Measurements from ENCODE around the gene CNTN2. TPM values are rescaled to one million over a fixed set of nuclear protein-coding genes. Genes with fewer than 3 reads are reported as not detected.

Gene CNTN2
- total and polyA plus RNA-seq, 2 of the 8 experiments (the other 6 are each of a cell fraction or from before 2014, with no cell fraction given) = 1.2 to 3.9 TPM

DNA sequence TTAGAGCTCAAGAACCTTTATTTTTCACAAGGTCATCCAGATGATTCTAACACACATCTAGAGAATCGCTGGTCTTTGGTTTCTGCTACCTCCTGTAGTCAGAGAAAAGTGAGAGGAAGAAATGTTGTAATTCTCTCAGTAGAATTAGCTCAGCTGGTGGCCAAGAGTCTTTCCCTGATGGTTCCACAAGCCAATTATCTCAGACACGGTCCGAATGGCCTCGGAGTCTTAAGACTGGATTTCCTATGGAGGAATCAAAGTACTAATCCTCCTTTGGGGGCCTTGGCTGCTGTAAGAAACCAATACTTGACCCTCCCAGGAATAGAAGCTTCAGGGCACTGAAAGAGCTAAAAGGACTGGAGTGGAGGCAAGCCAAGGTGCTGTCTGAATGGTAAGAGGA, 39.4 kb downstream of the CNTN2 start:
- no peaks in the 10 kb centered on the region for H3K23me2 ChIP-seq (ENCODE audit: low read depth, low read length)
- H2AK5ac ChIP-seq (ENCODE audit: low read depth, low read length) = no peak overlapping the region
- H2BK15ac ChIP-seq (ENCODE audit: low read length) = no peak overlapping the region
- no peak overlapping the region for H2BK120ac ChIP-seq (replicated peaks; ENCODE audit: low read depth, low read length)
- WGBS, 2 experiments (ENCODE audit: extremely low coverage in 1 of 2, insufficient coverage in 1 of 2, insufficient read length in 1 of 2, insufficient replicate concordance in 2 of 2, low coverage in 1 of 2, low lambda C conversion rate in 2 of 2, missing lambda C conversion rate in 1 of 2) = 94% methylated on average over 4 of the region's 4 CpGs; no CpG with 5 or more reads in 1 of the 2 experiments
- H2BK12ac ChIP-seq (ENCODE audit: low read depth, low read length) = no peak overlapping the region
- ChIA-PET CTCF (ENCODE audit: partially characterized antibody) (interaction anchor here (0.8 to 38.9 kb wide), 10 partner anchors 10 to 276 kb away, joined by 3 to 1336 read pairs (median 4); no protein-coding TSS in a partner anchor), POLR2A (ENCODE audit: partially characterized antibody) (interaction anchor here (1.2 to 1.6 kb wide), 4 partner anchors 8 to 39 kb away, joined by 3 to 5 read pairs (median 4); partner anchors contain the start of gene RBBP5)
- no peaks in the 10 kb centered on the region for H3K9me3 ChIP-seq (ENCODE audit: insufficient read depth in 2 of 2, low read depth in 1 of 2, low read length in 1 of 2)
- no peak overlapping the region for H3K4me2 ChIP-seq (ENCODE audit: insufficient read depth in 1 of 2, low read depth in 2 of 2, low read length in 2 of 2)
- no peak overlapping the region for H3K27ac ChIP-seq (ENCODE audit: low read depth, low read length)
- DNase-seq (ENCODE audit: low read depth in 1 of 2, low spot score in 2 of 2) = no peak
- H3K79me2 ChIP-seq (ENCODE audit: control insufficient read depth in 1 of 2, insufficient read depth in 2 of 2, low read length in 2 of 2) = no peaks in the 10 kb centered on the region
- no peak overlapping the region for H3K14ac ChIP-seq (ENCODE audit: insufficient read length)
- no peak overlapping the region for H2AFZ ChIP-seq (ENCODE audit: low read length)
- no peak overlapping the region for H2BK20ac ChIP-seq (ENCODE audit: low read length)
- no peak overlapping the region for H4K5ac ChIP-seq (ENCODE audit: insufficient read length, low read depth, low read length)
- peaks cover 0 to 18% (median 4%) of the 10 kb centered on the region in 4 experiments; a peak in 5 of 8 replicates for H3K36me3 ChIP-seq (ENCODE audit: control insufficient read depth in 2 of 4, insufficient read depth in 4 of 4, low read length in 3 of 4)
- H4K91ac ChIP-seq (replicated peaks; ENCODE audit: insufficient read length, low read length) = no peak overlapping the region
- no peak overlapping the region for H3K4ac ChIP-seq (replicated peaks; ENCODE audit: insufficient read length, low read depth, low read length)
- no peaks in the 10 kb centered on the region for H4K20me1 ChIP-seq (replicated peaks in 1 of 2; ENCODE audit: control insufficient read depth in 1 of 2, insufficient read depth in 2 of 2, low read length in 2 of 2)
- no peak overlapping the region for H3K56ac ChIP-seq (replicated peaks; ENCODE audit: insufficient read length, low read depth, low read length)
- no peak overlapping the region for H4K8ac ChIP-seq (ENCODE audit: extremely low read depth, insufficient read depth, low read length)
- H3K18ac ChIP-seq (ENCODE audit: extremely low read depth, low read length) = no peak overlapping the region
- no peak for FAIRE-seq
- no peak overlapping the region for H3K4me3 ChIP-seq (ENCODE audit: extremely low read depth in 1 of 4, insufficient read depth in 2 of 4, low read depth in 3 of 4, low read length in 4 of 4)
- H3K27me3 ChIP-seq (replicated peaks in 1 of 4; ENCODE audit: control insufficient read depth in 3 of 4, extremely low read depth in 1 of 4, insufficient read depth in 3 of 4, low read length in 3 of 4) = no peaks in the 10 kb centered on the region
- H3K4me1 ChIP-seq (replicated peaks in 1 of 4; ENCODE audit: control insufficient read depth in 3 of 4, insufficient read depth in 4 of 4, low read length in 3 of 4) = no peaks in the 10 kb centered on the region
- H2BK5ac ChIP-seq (ENCODE audit: low read depth, low read length) = no peak overlapping the region
- no peaks in the 10 kb centered on the region; the same call in 1 of the 2 replicates for H3K79me1 ChIP-seq (ENCODE audit: low read depth, low read length)
- no peak overlapping the region for H3K9ac ChIP-seq (replicated peaks in 1 of 4; ENCODE audit: extremely low read depth in 1 of 4, low read depth in 3 of 4, low read length in 3 of 4)
- H3K23ac ChIP-seq (ENCODE audit: insufficient read length) = no peak overlapping the region
- TF ChIP-seq FOSL1 (IDR thresholded peaks at IDR 0.05; ENCODE audit: insufficient read depth, low read depth, low read length) = no peak
- TF ChIP-seq, protein P1, sequence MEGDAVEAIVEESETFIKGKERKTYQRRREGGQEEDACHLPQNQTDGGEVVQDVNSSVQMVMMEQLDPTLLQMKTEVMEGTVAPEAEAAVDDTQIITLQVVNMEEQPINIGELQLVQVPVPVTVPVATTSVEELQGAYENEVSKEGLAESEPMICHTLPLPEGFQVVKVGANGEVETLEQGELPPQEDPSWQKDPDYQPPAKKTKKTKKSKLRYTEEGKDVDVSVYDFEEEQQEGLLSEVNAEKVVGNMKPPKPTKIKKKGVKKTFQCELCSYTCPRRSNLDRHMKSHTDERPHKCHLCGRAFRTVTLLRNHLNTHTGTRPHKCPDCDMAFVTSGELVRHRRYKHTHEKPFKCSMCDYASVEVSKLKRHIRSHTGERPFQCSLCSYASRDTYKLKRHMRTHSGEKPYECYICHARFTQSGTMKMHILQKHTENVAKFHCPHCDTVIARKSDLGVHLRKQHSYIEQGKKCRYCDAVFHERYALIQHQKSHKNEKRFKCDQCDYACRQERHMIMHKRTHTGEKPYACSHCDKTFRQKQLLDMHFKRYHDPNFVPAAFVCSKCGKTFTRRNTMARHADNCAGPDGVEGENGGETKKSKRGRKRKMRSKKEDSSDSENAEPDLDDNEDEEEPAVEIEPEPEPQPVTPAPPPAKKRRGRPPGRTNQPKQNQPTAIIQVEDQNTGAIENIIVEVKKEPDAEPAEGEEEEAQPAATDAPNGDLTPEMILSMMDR (IDR thresholded peaks at IDR 0.05; ENCODE audit: control extremely low read depth in 1 of 3, insufficient read depth in 1 of 3, low read depth in 1 of 3, low read length in 3 of 3) = no peak
- no peak for TF ChIP-seq BACH1 (IDR thresholded peaks at IDR 0.05; ENCODE audit: low read length)
- no peak for TF ChIP-seq POLR2A (IDR thresholded peaks at IDR 0.05; ENCODE audit: control extremely low read depth in 1 of 2, low read depth in 2 of 2, low read length in 2 of 2)
- no peak for TF ChIP-seq EP300 (IDR thresholded peaks at IDR 0.05; ENCODE audit: borderline replicate concordance in 1 of 2, low read depth in 2 of 2, low read length in 2 of 2)
- no peak for TF ChIP-seq SRF (IDR thresholded peaks at IDR 0.05; ENCODE audit: low read depth, low read length)
- TF ChIP-seq SUZ12 (IDR thresholded peaks at IDR 0.05; ENCODE audit: low read length) = no peak
- no peak for TF ChIP-seq POLR2AphosphoS5 (IDR thresholded peaks at IDR 0.05; ENCODE audit: low read depth, low read length)
- TF ChIP-seq CEBPB (IDR thresholded peaks at IDR 0.05; ENCODE audit: low read depth, low read length) = no peak
- no peak for TF ChIP-seq RXRA (IDR thresholded peaks at IDR 0.05; ENCODE audit: insufficient read depth, low read depth, low read length)
- no peak for TF ChIP-seq CREB1 (IDR thresholded peaks at IDR 0.05)
- no peak for TF ChIP-seq CTBP2 (IDR thresholded peaks at IDR 0.05; ENCODE audit: borderline replicate concordance, insufficient read depth, insufficient read length, low read length)

All from H1 (cell line).